ENCODE data around the gene MACROD1.

DNA sequence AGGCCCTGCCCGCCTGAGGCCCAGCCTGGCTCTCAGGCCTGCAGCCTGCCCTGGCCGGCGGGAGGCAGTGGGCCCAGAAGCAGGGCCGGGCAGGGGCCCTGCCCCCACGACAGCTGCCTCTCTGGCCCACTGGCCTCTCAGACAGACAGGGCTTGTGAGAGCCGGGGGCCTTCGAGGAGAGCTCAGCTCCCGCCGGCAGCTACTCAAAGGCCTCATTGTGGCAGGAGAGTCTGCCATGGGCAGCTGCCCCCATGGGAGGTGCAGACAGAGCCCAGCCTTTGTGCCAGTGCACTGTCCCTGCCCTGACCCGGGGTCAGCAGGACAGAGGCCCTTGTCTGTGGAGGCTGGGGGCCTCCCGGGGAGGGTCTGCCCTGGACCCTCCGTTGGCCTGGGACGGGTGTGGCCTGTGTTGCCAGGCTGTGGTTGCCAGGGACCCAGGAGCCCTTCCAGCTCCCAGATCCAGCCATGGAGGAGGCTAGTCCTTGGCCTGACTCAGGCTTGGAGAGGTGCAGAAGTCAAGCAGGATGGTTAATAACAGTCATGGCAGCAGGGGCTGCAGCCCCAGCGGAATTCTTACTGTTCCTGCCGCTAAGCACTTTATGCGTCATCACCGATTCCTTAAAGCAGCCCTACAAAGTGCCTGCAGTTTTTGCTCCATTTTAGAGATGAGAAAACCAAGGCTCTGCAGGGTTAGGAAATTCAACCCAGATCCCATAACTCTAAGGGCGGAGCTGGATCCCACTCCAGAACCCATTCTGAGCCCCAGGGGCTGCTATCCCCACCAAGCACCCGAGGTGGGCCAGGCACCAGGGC lies 117.7 kb downstream of the MACROD1 start:
- TF ChIP-seq, protein P1, sequence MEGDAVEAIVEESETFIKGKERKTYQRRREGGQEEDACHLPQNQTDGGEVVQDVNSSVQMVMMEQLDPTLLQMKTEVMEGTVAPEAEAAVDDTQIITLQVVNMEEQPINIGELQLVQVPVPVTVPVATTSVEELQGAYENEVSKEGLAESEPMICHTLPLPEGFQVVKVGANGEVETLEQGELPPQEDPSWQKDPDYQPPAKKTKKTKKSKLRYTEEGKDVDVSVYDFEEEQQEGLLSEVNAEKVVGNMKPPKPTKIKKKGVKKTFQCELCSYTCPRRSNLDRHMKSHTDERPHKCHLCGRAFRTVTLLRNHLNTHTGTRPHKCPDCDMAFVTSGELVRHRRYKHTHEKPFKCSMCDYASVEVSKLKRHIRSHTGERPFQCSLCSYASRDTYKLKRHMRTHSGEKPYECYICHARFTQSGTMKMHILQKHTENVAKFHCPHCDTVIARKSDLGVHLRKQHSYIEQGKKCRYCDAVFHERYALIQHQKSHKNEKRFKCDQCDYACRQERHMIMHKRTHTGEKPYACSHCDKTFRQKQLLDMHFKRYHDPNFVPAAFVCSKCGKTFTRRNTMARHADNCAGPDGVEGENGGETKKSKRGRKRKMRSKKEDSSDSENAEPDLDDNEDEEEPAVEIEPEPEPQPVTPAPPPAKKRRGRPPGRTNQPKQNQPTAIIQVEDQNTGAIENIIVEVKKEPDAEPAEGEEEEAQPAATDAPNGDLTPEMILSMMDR (IDR thresholded peaks at IDR 0.05) = no peak
- no peak for TF ChIP-seq POLR2A (IDR thresholded peaks at IDR 0.05)
